Karpas-422 (cell line): Measurements from ENCODE around the gene EEFSEC. TPM values are rescaled to one million over a fixed set of nuclear protein-coding genes. Genes with fewer than 3 reads are reported as not detected.

ENCODE experiments used
- DNase-seq: peaks from one replicate; pipeline ENCODE4 v3.0.0-alpha.2; 2015
- H2AFZ ChIP-seq: fragments of 200-600 bp; sonication (generic); 2 replicates; pipeline ENCODE4 v1.6.1; 2014; ENCODE audit warnings: antibody characterized with exemption, low read length, mixed read lengths
- H3K27ac ChIP-seq: fragments of 200-600 bp; sonication (generic); 2 replicates; pipeline ENCODE4 v1.5.1; 2014; ENCODE audit warnings: mild to moderate bottlenecking, low read length, moderate library complexity
- H3K27me3 ChIP-seq: fragments of 200-600 bp; sonication (generic); 2 replicates; pipeline ENCODE4 v1.6.1; 2014; ENCODE audit warnings: low read length, mixed read lengths
- H3K36me3 ChIP-seq: fragments of 200-600 bp; sonication (generic); 2 replicates; pipeline ENCODE4 v1.6.1; 2014; ENCODE audit warnings: low read length, mixed read lengths; ENCODE audit not compliant: insufficient read depth
- H3K4me1 ChIP-seq: fragments of 200-600 bp; sonication (generic); 2 replicates; pipeline ENCODE4 v1.6.1; 2014; ENCODE audit warnings: mild to moderate bottlenecking, low read length, mixed read lengths
- H3K4me2 ChIP-seq: fragments of 200-600 bp; sonication (generic); 2 replicates; pipeline ENCODE4 v1.6.1; 2014; ENCODE audit warnings: low read length, low read depth, mild to moderate bottlenecking; ENCODE audit not compliant: poor library complexity, severe bottlenecking
- H3K4me3 ChIP-seq: fragments of 200-600 bp; sonication (generic); 2 replicates; pipeline ENCODE4 v1.5.1; 2014; ENCODE audit warnings: mild to moderate bottlenecking, antibody characterized with exemption, low read length, mixed read lengths
- H3K79me2 ChIP-seq: fragments of 200-600 bp; sonication (generic); 2 replicates; pipeline ENCODE4 v1.6.1; 2014; ENCODE audit warnings: mild to moderate bottlenecking, low read length, mixed read lengths
- H3K9ac ChIP-seq: fragments of 200-600 bp; sonication (generic); 2 replicates; pipeline ENCODE4 v1.6.0; 2014; ENCODE audit warnings: low read length
- H3K9me2 ChIP-seq: fragments of 200-600 bp; sonication (generic), shearing (Covaris generic); replicated peaks from 2 replicates; pipeline ENCODE4 v1.6.0; 2014; ENCODE audit warnings: mild to moderate bottlenecking, low read length, moderate library complexity; ENCODE audit not compliant: insufficient read depth
- H3K9me3 ChIP-seq: fragments of 300-700, 200-600 bp; sonication (generic); 2 replicates; pipeline ENCODE4 v1.6.1; 2014; ENCODE audit warnings: low read length, mixed read lengths
- H4K20me1 ChIP-seq: fragments of 200-600 bp; sonication (generic); 2 replicates; pipeline ENCODE4 v1.6.1; 2014; ENCODE audit warnings: mild to moderate bottlenecking, antibody characterized with exemption, low read length, low read depth; ENCODE audit not compliant: insufficient read depth
- total RNA-seq: library from RNA; depleted of rRNA; stranded (reverse); fragments of >200 nt; shearing (Covaris generic); gene quantifications from 2 replicates; pipeline ENCODE4 v1.2.3, GENCODE V29; 2014; ENCODE audit warnings: low replicate concordance

EEFSEC gene
- total RNA-seq, 1 experiment from 2014 or later: 10.1 TPM

- no peaks in the 10 kb centered on the region for H3K79me2 ChIP-seq
- H3K27me3 ChIP-seq: no peaks in the 10 kb centered on the region
- H3K9ac ChIP-seq: no peak overlapping the region
- H4K20me1 ChIP-seq: no peaks in the 10 kb centered on the region
- DNase-seq: no peak
- no peak overlapping the region for H3K4me3 ChIP-seq
- peaks cover 3% of the 10 kb centered on the region; the same call in 1 of the 2 replicates for H3K4me1 ChIP-seq
- no peak overlapping the region for H3K27ac ChIP-seq
- no peaks in the 10 kb centered on the region for H3K9me2 ChIP-seq
- H3K36me3 ChIP-seq: no peaks in the 10 kb centered on the region
- H2AFZ ChIP-seq: no peak overlapping the region
- H3K9me3 ChIP-seq: no peaks in the 10 kb centered on the region
- H3K4me2 ChIP-seq: no peak overlapping the region
Observed at GRCh38 chr3:128329491-128330213, 176.4 kb downstream of the EEFSEC start.

- Histone ChIP-seq H2AFZ (no peak overlapping the region), H3K9me3 (no peaks in the 10 kb centered on the region), H3K36me3 (no peaks in the 10 kb centered on the region), H3K9ac (no peak overlapping the region), H3K27me3 (no peaks in the 10 kb centered on the region), H3K4me1 (peaks cover 3% of the 10 kb centered on the region; the same call in 1 of the 2 replicates), H3K9me2 (no peaks in the 10 kb centered on the region), H3K4me2 (no peak overlapping the region), H4K20me1 (no peaks in the 10 kb centered on the region), H3K4me3 (no peak overlapping the region), H3K79me2 (no peaks in the 10 kb centered on the region), H3K27ac (no peak overlapping the region)
- no peak for DNase-seq
Observed at GRCh38 chr3:128330214-128330842, 177.0 kb downstream of the EEFSEC start.

DNA sequence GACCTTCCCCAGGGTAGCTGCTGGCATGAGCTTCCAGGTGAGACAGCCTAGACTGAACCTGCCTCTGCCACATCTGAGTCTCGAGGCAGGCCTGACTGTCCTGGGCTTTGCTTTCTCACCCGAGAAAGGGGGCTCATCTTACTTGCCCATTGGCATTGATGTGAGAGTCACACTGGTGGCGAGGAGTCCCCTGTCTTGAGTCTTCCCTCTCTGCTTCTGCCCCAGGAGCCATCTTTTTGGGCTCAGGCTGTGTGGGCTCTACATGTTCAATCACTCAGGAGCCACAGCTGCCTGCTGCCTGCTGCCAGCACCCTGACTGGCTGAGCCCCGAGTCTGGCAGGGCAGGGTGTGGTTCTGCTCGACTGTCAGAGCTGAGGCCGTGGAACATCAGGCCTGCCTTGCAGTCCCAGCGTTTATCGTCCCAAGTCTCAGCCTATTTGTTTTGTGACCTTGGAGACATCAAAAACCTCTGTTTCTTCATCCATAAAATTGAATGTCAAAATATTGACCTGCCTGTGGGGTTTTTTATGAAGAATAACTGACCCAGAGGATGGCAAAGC, 180.9 kb downstream of the EEFSEC start:
- no peaks in the 10 kb centered on the region for H3K79me2 ChIP-seq
- H3K9me3 ChIP-seq: no peaks in the 10 kb centered on the region
- no peak overlapping the region for H3K4me3 ChIP-seq
- H3K9me2 ChIP-seq: no peaks in the 10 kb centered on the region
- no peak overlapping the region for H3K27ac ChIP-seq
- no peak overlapping the region for H3K4me2 ChIP-seq
- no peaks in the 10 kb centered on the region for H3K27me3 ChIP-seq
- no peaks in the 10 kb centered on the region for H4K20me1 ChIP-seq
- no peak overlapping the region for H3K9ac ChIP-seq
- no peak overlapping the region for H2AFZ ChIP-seq
- H3K4me1 ChIP-seq: peaks cover 14% of the 10 kb centered on the region
- no peak for DNase-seq
- H3K36me3 ChIP-seq: no peaks in the 10 kb centered on the region

DNA sequence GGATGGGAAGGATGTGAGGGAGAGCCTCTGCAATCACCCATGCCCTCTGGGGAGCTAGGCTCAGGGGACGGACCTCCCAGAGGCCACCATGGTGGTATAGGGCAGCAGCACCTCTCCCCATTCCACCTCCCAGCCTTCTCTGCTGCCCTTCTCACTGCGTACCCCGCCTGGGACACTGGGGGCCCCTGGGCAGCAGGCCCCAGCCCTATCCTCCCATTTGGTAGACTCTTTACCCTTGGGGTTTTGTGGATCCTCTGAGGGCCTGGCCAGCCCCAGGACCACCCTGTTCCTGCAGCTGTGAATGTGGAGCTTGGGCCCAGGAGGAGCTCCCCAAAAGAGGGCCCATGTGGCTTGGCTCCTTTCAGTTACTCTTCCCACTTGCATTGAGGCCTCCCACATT, 181.5 kb downstream of the EEFSEC start:
- Histone ChIP-seq H3K9me2 (no peaks in the 10 kb centered on the region), H3K27me3 (no peaks in the 10 kb centered on the region), H3K4me2 (no peak overlapping the region), H4K20me1 (no peaks in the 10 kb centered on the region), H3K9me3 (no peaks in the 10 kb centered on the region), H3K36me3 (no peaks in the 10 kb centered on the region), H3K4me1 (peaks cover 20% of the 10 kb centered on the region), H3K9ac (no peak overlapping the region), H2AFZ (no peak overlapping the region), H3K27ac (no peak overlapping the region), H3K79me2 (no peaks in the 10 kb centered on the region), H3K4me3 (no peak overlapping the region)
- no peak for DNase-seq

- peaks cover 21% of the 10 kb centered on the region for H3K4me1 ChIP-seq
- H2AFZ ChIP-seq: no peak overlapping the region
- no peak overlapping the region for H3K27ac ChIP-seq
- no peak overlapping the region for H3K9ac ChIP-seq
- no peaks in the 10 kb centered on the region for H3K9me3 ChIP-seq
- H3K4me3 ChIP-seq: no peak overlapping the region
- no peak overlapping the region for H3K4me2 ChIP-seq
- no peaks in the 10 kb centered on the region for H3K36me3 ChIP-seq
- H4K20me1 ChIP-seq: no peaks in the 10 kb centered on the region
- no peak for DNase-seq
- H3K79me2 ChIP-seq: no peaks in the 10 kb centered on the region
- H3K9me2 ChIP-seq: no peaks in the 10 kb centered on the region
- no peaks in the 10 kb centered on the region for H3K27me3 ChIP-seq
Observed at GRCh38 chr3:128335621-128336296, 182.5 kb downstream of the EEFSEC start.

DNA sequence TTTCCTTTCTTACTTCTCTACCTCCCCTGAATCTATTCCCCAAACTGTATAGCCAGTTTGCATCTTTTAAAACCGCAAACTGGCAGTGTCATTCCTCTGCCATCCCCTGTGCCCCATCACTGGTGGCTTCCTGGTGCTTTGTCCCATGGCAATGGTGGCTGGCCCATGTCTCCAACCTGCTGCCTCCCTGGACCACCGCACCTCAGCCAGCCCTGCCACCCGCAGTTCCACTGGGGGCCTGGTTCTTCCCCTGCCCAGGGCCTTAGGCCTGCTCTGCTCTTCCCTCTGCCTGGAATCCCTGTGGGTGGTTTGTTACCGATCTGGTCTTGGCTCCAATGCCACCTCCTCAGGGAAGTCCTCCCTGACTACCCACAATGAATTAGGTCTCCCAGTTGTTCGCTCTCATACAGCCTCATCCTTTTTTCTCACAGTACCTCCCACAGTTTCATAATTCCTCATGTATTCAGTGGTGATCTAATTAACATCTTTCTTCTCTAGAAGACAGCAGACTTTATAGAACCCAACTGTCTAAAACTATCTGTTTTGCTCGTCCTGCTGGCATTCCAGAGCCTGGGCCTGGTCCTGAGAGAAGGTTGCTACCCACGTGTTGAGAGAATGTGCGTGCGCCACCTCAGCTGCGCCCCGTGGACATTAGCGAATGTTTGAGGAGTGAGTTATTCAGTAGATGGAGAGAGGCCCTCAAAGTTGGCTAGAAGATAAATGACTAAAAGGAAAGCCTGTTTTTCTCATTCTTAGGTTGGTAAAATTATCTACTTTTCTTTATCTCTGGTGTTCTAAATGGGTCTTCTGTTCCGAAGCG, 183.3 kb downstream of the EEFSEC start:
- H3K9me2 ChIP-seq: no peaks in the 10 kb centered on the region
- no peak overlapping the region for H3K9ac ChIP-seq
- H3K4me1 ChIP-seq: peaks cover 21% of the 10 kb centered on the region
- no peak for DNase-seq
- no peak overlapping the region for H2AFZ ChIP-seq
- no peak overlapping the region for H3K27ac ChIP-seq
- no peaks in the 10 kb centered on the region for H4K20me1 ChIP-seq
- no peak overlapping the region for H3K4me2 ChIP-seq
- H3K36me3 ChIP-seq: no peaks in the 10 kb centered on the region
- H3K4me3 ChIP-seq: no peak overlapping the region
- H3K79me2 ChIP-seq: no peaks in the 10 kb centered on the region
- H3K27me3 ChIP-seq: no peaks in the 10 kb centered on the region
- no peaks in the 10 kb centered on the region for H3K9me3 ChIP-seq

GRCh38 chr3:128337305-128337704, 184.0 kb downstream of the EEFSEC start:
- Histone ChIP-seq H3K9me3 (no peaks in the 10 kb centered on the region), H4K20me1 (no peaks in the 10 kb centered on the region), H3K27me3 (no peaks in the 10 kb centered on the region), H3K4me3 (no peak overlapping the region), H3K79me2 (no peaks in the 10 kb centered on the region), H3K36me3 (no peaks in the 10 kb centered on the region), H2AFZ (no peak overlapping the region), H3K27ac (no peak overlapping the region), H3K9ac (no peak overlapping the region), H3K9me2 (no peaks in the 10 kb centered on the region), H3K4me2 (no peak overlapping the region), H3K4me1 (peaks cover 21% of the 10 kb centered on the region)
- no peak for DNase-seq
